ENCODE measurements around the gene APBB3.

APBB3 gene

DNA sequence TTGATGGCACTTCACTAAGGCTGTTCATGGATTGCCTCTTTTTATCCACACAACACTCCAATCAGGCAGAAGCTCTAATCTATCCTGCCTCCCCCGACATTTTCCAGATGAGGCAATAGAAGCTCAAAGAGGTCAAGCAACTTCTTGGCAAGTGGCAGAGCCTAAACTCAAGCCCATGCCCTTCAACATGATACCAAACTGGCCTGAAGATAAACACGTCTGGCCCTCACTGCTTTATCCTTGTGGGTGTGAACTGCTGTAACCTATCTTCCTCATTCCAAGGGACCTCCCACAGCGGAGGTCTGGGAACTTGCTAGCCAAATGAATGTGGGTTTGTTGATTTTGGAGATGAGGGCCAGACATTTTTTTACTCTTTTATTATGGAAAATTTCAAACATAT is 9.8 kb upstream of the APBB3 start:
- DNase-seq: no peak

DNA sequence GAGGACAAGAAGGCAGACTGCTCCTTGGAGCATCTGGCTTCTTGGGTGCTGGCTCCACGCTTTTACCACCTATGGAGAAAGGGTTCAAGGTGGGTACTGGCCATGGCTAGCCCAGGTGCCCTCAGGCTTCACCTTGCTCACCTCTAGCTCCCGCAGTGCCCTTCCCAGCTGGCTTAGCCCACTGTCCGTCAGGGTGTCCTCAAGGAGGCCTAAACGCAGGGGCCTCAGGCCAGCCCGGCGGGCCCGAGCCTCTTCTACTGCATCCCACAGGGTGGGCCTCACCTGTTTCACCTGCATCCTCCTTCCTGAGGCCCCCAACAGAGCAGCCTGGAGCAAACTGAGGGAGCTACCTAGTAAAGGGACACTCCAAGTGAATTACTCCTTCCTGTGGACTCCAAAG is 9.3 kb upstream of the APBB3 start:
- DNase-seq: no peak

DNA sequence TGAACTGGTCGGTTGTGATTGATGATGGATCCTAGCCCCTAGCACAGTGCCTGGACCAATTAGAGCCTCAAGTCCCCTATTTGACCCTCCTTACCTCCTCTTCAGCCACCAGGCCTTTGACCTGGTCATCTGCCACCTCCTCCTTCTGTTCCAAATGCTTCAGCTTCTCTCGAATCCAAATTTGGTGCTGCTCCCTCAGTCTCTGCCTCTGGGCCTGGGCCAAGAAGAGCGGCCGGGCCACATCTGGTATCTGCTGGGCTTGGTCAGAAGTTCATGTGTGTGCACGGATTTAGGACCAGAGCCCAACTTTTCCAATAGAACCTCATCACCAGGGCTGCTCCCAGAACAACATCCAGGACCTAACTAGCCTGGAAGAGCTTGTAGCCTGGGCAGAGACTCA is 6.7 kb upstream of the APBB3 start:
- no peak for DNase-seq

DNA sequence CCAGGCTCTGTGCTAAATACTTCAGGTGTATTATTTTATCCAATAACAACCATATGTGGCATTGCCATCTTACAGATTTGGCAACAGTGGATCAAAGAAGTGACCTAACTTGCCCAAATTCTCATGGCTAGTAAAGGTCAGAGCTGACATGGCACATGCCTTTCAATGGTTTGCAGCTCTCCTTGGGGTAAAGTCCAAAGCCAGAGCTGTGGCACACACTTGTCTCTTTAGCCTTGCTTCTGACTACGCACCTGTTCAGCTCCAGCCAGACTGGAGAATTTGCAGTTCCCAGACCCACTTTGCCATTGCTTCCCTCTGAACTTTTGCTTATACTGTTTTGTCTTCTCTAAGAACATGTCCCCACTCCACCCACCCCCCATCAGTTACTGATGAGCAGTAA is 6.1 kb upstream of the APBB3 start:
- no peak for DNase-seq

DNA sequence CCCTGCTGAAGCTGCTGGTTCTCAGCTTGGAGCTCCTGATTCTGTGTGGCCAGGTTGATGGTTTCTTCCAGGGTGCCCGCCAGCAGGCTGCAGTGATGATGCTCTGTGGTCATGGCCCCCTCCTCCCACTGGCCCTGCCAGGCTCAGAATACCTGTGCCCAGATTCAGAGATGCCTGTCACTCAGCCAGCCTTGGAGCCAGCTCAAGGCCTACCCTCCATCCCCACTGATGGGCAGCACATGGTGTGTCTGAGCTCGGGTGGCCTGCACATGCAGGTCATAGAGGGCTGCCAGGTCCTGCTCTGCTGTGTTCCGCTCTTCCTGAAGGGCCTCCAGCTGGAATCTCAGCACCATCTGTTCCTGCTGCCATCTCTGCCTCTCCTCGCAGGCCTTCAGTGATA is 5.7 kb upstream of the APBB3 start:
- DNase-seq: no peak

DNA sequence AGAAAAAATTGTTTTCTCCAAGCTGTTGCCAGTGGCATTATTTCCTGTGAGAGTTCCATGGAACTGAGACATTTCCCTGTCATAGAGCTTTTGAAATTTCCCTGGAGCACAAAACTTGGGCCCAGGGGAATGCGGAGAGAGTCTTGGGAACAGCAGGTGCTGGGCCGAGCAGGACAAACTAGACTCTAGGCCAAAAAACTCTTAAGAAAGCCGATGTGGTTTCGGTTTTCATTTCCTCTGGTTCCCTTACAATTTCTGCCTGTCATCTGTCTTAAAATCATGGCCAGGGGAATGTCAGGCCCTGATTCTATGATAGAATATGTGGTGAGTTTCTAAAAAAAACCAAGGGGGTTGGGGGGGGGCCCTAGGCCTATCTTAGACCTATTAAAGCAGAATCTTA is 4.8 kb upstream of the APBB3 start:
- no peak for DNase-seq

DNA sequence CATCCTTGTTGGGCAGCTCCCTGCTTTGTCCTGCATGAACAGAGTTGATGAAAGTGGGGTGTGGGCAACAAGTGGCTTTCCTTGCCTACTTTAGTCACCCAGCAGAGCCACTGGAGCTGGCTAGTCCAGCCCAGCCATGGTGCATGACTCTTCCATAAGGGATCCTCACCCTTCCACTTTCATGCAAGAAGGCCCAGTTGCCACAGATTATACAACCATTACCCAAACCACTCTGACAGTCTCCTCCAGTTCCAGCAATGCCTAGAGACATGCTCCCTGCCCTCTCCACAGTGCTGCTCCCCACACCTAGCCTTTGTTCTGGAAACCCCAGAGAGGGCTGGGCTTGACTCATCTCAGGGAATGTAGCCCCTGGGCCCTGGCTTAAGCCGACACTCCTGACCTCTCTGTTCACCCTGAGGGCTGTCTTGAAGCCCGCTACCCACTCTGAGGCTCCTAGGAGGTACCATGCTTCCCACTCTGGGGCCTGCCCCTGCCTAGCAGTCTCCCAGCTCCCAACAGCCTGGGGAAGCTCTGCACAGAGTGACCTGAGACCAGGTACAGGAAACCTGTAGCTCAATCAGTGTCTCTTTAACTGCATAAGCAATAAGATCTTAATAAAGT is 4.2 kb upstream of the APBB3 start:
- DNase-seq: no peak

DNA sequence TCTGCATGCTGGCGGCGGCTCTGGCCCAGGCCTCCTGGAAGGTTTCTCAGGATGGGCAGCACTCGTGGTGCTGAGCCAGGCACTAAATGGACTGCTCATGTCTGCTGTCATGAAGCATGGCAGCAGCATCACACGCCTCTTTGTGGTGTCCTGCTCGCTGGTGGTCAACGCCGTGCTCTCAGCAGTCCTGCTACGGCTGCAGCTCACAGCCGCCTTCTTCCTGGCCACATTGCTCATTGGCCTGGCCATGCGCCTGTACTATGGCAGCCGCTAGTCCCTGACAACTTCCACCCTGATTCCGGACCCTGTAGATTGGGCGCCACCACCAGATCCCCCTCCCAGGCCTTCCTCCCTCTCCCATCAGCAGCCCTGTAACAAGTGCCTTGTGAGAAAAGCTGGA is 3.5 kb upstream of the APBB3 start:
- no peak for DNase-seq

DNA sequence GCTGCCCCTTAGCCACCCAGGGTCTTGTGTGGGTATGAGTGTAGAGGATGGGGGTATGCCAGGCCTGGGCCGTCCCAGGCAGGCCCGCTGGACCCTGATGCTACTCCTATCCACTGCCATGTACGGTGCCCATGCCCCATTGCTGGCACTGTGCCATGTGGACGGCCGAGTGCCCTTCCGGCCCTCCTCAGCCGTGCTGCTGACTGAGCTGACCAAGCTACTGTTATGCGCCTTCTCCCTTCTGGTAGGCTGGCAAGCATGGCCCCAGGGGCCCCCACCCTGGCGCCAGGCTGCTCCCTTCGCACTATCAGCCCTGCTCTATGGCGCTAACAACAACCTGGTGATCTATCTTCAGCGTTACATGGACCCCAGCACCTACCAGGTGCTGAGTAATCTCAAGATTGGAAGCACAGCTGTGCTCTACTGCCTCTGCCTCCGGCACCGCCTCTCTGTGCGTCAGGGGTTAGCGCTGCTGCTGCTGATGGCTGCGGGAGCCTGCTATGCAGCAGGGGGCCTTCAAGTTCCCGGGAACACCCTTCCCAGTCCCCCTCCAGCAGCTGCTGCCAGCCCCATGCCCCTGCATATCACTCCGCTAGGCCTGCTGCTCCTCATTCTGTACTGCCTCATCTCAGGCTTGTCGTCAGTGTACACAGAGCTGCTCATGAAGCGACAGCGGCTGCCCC is 2.9 kb upstream of the APBB3 start:
- DNase-seq: no peak

DNA sequence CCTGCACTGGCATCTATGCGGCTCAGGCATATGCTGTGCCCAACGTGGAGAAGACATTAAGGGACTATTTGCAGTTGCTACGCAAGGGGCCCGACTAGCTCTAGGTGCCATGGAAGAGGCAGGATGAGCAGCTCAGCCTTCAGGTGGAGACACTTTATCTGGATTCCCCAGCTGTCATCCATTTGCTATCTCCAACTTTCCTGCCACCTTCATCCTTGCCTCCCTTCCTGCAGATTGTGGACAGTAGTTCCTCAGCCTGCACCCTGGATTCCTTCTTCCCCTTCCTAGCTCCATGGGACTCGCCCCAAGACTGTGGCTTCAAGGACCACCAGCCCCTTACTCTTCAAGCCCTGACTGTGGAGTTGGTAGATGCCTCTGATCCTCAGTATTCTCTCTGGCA is 2.3 kb upstream of the APBB3 start:
- no peak for DNase-seq

DNA sequence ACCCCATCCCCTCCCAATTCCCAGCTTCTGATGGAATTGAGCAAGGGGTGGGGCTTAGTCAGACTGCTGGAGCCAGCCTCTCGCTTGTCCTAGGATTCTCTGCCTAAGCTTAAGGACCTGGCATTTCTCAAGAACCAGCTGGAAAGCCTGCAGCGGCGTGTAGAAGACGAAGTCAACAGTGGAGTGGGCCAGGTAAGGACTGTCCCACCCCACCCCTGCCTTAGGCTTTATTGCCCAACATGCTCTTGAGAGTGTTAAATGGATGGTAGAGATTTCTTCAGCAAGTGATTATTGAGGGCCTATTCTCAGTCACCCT is 1.3 kb upstream of the APBB3 start:
- DNase-seq: no peak

DNA sequence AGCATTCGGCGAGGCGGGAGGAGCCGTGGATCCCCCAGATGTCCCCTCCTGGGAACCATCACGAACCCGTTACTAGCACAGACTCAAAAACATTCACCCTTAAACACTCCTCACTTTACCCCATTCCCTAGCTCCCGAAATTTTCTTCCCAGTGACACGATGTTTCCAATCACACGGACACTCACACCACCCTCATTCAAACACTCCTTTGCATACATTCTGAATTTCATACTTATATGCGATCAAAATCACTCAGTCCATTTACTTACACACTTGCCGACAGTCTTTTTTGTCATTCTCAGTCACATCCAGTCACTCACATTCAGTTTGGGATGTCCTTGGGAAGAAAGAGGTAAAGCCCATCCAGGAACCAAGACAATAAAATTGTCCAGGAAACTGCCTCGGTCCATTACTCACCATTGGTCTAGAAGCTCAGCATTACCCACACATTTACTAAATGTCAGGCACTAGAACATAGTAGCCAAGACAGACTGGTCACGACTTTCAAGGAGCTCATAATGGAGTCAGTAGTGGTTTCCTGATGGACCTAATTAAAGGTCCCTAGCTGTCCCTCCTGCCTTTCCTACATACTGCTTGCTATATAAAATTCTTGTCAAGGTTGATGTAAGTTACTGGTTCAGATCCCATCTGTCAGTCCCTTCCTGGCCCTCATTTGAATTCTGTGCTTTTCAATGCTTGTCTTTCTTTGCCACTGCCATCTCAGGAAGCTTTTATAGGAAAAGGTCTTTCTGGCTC is 804 bp upstream of the APBB3 start:
- no peak for DNase-seq

DNA sequence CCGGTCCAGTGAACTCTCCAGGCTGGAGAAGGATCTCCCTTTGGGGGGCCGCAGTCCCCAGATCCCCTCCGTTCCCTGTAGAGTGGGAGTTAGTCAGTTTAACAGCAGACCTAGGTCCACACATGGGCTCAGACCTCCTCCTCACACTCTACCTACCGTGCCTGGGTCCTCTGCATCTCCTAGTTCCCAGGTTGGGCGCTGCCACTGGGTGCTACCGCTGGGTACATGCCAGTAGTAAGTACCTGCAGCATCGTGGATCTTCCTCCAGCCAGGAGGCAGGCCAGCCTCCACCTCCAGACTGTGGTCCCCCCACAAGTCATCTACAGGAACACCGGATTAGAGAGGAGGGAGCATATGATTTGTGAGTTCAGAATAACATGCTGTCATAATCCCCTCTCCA is 802 bp downstream of the APBB3 start:
- DNase-seq: peak; percentile 8

DNA sequence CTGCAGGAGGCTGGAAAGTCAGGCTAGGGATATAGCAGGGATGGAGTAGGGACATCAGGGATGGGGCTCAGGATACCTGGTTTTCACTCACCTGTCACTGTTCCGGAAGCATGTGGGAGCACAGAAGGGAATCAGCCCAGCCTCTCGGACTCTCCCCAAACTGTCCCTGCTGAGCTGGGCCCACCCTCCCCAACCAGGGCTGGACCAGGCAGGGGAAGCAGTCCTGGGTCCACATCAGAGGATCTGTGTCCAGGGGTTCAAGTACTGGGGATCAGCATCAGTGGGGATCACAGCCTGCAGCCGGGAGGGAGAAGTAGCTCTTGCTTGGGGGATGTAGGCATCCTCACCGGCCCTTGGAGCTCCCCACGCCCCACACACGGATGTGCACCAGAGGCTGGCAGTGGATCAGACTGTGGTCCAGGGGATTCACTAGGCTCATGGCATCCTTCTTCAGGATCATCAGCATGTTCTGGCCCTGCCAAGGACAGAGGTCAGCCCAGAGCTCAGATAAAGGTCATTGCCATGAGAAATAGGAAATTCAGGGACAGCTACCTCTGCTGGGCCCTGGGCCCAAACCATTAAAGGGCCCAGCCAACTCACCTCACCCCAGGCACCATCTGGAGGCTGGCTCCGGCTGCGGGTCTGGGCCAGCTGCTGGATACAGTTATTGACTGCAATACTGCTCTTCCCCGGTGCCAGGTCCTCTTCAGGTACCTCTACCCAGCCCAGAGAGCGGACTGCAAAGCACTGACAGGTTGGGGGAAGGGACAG is 2.5 kb downstream of the APBB3 start:
- no peak for DNase-seq

DNA sequence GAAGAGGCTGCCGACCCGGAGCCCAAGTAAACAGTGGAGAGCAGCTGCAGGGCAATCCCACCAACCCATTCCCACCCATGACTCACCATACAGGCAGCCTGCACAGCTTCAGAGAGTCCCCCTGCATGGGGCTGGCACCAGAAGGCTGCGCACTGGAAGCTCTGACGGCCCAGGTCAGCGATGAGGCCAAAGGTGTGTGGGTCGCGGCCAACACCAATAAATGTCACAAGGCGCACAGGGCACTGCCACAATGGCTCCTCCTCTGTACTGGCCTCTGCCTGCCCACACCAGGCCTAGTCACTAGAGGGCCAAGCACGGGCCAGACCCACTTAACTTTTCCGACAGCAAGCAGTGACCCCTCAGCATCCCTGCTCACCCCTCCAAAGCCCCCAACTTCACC is 4.2 kb downstream of the APBB3 start:
- no peak for DNase-seq

DNA sequence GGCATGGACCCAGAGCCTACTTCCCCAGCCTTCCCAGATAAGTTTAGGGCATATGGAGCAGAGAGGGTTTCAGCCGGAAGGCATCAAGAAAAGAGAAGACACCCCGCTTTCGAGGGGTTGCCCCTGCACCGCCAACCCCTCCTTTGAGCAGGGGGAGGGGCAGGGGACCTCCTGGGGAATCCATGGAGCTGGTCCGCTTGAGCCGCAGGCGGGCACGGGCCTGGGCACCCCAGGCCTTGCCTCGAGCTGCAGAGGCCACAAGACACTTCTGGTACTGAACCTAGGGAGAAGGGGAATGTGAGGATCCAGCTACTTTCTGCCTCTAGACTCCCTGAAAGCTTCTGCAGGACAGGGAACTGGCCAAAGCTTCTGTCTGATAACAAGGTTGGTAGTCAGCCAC is 5.9 kb downstream of the APBB3 start:
- DNase-seq: no peak

DNA sequence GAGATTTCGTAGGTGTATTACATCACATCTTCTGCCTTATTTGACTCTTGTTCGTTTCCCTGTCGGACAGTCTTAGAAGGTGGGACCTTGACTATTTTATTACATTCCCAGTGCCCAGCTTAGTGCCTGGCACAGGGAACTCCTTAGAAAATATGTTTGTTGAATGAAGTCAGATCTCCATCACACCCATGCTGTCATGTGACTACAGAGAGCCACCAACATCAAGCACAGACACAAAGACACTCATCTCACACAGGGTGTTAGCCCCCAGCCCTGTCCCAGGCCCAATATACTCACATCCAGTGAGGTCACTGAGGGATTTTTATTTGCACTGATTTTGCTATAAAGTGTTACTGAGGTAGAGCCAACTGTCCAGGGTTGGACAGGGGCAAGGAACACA is 6.4 kb downstream of the APBB3 start:
- no peak for DNase-seq

DNA sequence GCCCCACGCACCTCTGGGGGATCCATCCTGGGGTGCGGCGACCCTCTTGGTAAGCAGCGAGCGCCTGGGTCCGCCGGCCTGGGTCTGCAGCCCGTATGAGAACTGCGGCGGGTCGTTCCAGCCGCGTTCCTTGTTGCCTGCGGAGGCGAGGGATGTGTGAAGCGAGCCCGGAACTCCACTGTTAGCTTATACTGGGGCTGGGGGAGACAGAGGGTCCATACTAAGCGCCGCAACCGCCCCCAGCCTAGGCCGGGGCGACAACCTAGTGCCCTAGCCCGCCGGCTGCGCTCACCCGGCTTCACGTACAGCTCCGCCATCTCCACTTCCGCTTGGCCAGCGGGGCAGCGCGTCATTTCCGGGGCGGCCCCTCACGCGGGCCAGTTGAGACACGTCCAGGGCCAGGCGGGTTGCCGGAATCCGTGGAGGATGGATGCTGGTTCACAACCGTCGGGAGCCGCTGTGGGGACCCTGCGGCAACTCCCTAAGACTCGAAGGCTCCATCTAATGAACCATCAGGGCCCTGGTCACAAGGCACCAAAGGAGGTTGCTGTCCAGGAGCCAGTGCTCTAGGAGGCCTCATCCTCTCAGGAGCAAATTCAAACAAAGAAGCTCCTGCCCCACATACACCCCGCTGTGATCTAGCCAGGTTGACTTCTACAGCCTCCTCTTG is 7.1 kb downstream of the APBB3 start, which contains the start of gene SRA1:
Gene SRA1, minus strand, starts transcription at position 338 of the 670 bp plus-strand sequence. Its CDS starts 21 bp downstream, at position 317.
- peak; percentile 91 for DNase-seq

DNA sequence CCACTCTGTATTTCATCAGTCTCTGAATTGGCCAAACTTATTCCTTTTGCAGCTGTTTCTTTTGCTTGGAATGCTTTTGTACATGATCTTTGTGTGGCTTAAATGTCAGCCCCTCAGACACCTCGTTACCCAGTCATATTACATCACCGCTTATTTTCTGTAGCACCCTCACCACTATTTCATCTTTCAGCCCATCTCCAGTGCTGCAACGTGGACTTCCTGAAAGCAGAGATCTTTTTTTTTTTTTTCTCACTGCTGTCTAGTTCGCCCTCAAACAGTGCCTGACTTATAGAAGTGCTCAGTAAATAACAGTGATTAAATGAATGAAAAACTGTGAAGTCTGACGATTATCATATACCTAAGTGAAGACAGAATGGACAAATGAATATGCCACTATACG is 8.0 kb downstream of the APBB3 start:
- DNase-seq: no peak

DNA sequence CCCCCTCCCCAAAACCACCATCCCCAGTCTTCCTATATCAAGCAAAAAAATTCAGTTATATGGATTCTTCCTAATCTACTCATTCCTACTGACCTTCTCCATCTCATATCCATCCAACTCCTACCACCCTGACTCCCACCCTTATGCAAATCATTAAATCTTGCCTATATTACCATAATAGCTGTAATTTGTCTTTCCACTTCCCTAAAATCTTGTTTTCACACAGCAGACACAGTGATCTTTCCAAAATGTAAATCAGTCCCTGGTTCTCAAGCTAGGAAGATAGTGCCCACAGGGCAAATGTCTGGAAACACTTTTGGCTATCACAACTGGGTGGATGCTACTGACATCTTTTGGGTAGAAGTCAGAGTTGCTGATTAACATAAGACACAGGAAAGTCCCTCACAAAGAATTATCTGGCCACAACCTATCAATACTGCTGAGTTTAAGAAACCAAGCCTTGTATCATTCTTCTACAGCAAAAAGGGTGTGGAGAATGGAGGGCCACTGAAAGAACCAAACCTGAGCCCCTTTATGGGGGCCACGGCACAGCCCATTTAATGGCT is 8.6 kb downstream of the APBB3 start:
- no peak for DNase-seq

DNA sequence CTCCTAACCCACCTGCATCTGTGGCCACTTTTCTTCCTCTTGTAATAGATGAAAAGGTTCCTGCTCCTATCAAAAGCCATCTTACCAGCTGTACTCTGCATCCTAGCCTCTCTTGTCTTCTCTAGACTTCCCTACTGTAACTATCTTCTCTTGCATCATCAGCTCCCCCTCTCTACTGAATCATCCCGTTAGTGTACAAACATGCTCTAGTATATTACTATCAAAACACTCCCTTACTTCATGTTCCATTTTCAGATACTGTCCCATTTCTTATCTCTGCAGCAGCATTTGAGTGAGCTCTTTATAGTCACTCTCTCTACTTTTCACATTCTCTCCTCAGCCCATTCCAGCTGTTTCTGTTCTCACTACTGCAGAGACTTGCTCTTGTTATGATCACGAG is 9.9 kb downstream of the APBB3 start:
- no peak for DNase-seq

DNA sequence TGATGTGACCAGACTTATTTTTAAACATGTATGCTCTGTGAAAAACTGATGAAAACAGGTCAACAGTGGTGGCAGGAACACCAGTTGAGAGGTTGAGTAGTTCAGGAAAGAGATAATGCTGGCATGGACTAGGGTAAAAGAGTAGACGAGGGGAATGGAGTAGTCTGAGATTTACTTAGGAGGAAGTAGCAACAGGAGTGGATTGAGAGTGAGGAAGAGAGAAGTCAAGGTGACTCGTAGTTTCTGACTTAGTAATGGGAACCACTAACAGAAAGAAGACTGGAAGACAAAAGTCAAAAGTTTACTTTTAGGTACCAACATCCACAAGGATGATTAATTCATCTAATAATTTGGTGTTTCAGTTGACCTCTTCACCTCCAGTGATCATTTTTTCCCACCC is 10.7 kb downstream of the APBB3 start:
- no peak for DNase-seq

DNA sequence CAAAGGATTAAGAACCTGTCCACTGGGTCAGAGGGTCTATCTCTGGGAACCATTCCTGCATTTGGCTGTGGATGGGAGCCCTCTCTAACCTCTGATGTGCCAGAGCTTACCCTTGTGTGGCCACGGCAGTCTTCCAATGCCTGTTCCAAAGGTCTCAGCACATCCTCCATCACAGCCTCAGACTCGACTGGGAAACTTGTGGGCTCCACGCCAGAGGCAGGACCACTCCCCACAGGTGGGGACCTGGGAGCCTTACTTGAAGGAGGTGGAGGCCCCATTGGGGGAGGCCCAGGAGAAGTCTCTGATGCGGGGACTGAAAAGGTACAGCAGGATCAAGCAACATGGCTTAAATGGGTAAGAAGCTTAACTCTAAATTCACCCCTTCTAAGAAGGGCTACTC is 12.5 kb downstream of the APBB3 start:
- DNase-seq: no peak

Measured in COR-L47 (cell line).